PFSK-1 (cell line): ENCODE data around the gene STX2.

Experiments used
- FOXP2 ChIP-seq: optimal IDR thresholded peaks from 2 replicates; pipeline ENCODE3; 2011; ENCODE audit warnings: borderline replicate concordance, control low read depth, inconsistent platforms; ENCODE audit not compliant: insufficient read depth; ENCODE audit errors: extremely low read length, extremely low read depth
- POLR2AphosphoS5 ChIP-seq: IDR thresholded peaks from 2 replicates; pipeline ENCODE4 v1.6.1; 2012; ENCODE audit warnings: low read depth, mild to moderate bottlenecking, control low read depth, low read length, moderate library complexity
- REST ChIP-seq, 2 experiments: IDR thresholded peaks; 2 replicates each; pipeline versions ENCODE4 v1.6.1 to v1.8.0; 2011 to 2012; ENCODE audit warnings: low read depth in 2 of 2, low read length in 2 of 2, control low read depth in 1 of 2, inconsistent platforms in 1 of 2, mild to moderate bottlenecking in 1 of 2, moderate library complexity in 1 of 2; ENCODE audit not compliant: insufficient read depth in 1 of 2
- SIN3A ChIP-seq: IDR thresholded peaks from 2 replicates; pipeline ENCODE4 v1.6.1; 2012; ENCODE audit warnings: mild to moderate bottlenecking, low read length, moderate library complexity, borderline replicate concordance; ENCODE audit not compliant: insufficient read depth
- TAF1 ChIP-seq: IDR thresholded peaks from 2 replicates; pipeline ENCODE4 v1.6.1; 2012; ENCODE audit warnings: low read length, control low read depth, borderline replicate concordance; ENCODE audit not compliant: insufficient read depth

Gene STX2

GRCh38 chr12:130768120-130768519 is 70.9 kb downstream of the STX2 start:
- no peak for TF ChIP-seq REST (IDR thresholded peaks at IDR 0.05; ENCODE audit: insufficient read depth in 1 of 2, low read depth in 2 of 2, low read length in 2 of 2)
- TF ChIP-seq TAF1 = no peak
- no peak for TF ChIP-seq SIN3A
- TF ChIP-seq FOXP2 = no peak
- TF ChIP-seq POLR2AphosphoS5 = no peak

- TF ChIP-seq FOXP2 = no peak
- TF ChIP-seq SIN3A = no peak
- no peak for TF ChIP-seq REST (IDR thresholded peaks at IDR 0.05; ENCODE audit: insufficient read depth in 1 of 2, low read depth in 2 of 2, low read length in 2 of 2)
- no peak for TF ChIP-seq POLR2AphosphoS5
- no peak for TF ChIP-seq TAF1
Measured at GRCh38 chr12:130766470-130766869, 72.6 kb downstream of the STX2 start.

GRCh38 chr12:130765186-130765659 is 73.8 kb downstream of the STX2 start:
- TF ChIP-seq TAF1 (no peak), POLR2AphosphoS5 (no peak), SIN3A (no peak), REST (IDR thresholded peaks at IDR 0.05; ENCODE audit: insufficient read depth in 1 of 2, low read depth in 2 of 2, low read length in 2 of 2) (no peak), FOXP2 (no peak)

- TF ChIP-seq FOXP2 (no peak), POLR2AphosphoS5 (no peak)
Measured at GRCh38 chr12:130764475-130765185, 74.4 kb downstream of the STX2 start.

GRCh38 chr12:130764073-130764472 is 75.0 kb downstream of the STX2 start:
- TF ChIP-seq REST (IDR thresholded peaks at IDR 0.05; ENCODE audit: insufficient read depth in 1 of 2, low read depth in 2 of 2, low read length in 2 of 2) (no peak), POLR2AphosphoS5 (no peak), FOXP2 (no peak), SIN3A (no peak), TAF1 (no peak)
